Measurements from ENCODE around the gene SCN3A. TPM values are rescaled to one million over a fixed set of nuclear protein-coding genes. Genes with fewer than 3 reads are reported as not detected.

SCN3A gene
- total RNA-seq, 1 donor from 2014 or later = 0.16 TPM

DNA sequence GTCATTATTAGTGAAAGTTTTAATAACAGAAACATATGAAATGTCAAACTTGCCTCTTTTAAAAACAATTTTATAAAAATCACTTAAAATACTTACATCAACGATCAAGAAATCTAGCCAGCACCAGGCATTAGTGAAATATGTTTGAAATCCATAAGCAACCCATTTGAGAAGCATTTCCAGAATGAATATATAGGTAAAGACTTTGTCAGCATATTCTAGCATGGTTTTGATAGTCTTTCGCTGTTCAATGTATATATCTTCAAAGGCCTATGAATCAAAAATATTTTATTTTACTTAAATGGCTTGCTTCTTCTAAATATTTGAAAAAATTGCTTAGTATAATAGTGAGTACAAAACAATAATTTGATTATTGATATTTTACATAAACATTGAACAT is 91.1 kb downstream of the SCN3A start:
- no peaks in the 10 kb centered on the region for H3K36me3 Mint-ChIP-seq
- no peak for DNase-seq (ENCODE audit: low spot score in 2 of 2, unreplicated experiment in 2 of 2)
- peaks cover 3% of the 10 kb centered on the region for H3K27me3 Mint-ChIP-seq (ENCODE audit: low read depth)
- peaks cover 9% of the 10 kb centered on the region for H3K4me1 Mint-ChIP-seq
- TF ChIP-seq, protein P1, sequence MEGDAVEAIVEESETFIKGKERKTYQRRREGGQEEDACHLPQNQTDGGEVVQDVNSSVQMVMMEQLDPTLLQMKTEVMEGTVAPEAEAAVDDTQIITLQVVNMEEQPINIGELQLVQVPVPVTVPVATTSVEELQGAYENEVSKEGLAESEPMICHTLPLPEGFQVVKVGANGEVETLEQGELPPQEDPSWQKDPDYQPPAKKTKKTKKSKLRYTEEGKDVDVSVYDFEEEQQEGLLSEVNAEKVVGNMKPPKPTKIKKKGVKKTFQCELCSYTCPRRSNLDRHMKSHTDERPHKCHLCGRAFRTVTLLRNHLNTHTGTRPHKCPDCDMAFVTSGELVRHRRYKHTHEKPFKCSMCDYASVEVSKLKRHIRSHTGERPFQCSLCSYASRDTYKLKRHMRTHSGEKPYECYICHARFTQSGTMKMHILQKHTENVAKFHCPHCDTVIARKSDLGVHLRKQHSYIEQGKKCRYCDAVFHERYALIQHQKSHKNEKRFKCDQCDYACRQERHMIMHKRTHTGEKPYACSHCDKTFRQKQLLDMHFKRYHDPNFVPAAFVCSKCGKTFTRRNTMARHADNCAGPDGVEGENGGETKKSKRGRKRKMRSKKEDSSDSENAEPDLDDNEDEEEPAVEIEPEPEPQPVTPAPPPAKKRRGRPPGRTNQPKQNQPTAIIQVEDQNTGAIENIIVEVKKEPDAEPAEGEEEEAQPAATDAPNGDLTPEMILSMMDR (IDR thresholded peaks at IDR 0.05; ENCODE audit: unreplicated experiment) = no peak
- peaks cover 5% of the 10 kb centered on the region for H3K9me3 Mint-ChIP-seq
- H3K27ac Mint-ChIP-seq = no peak overlapping the region
- H3K4me3 Mint-ChIP-seq = no peak overlapping the region

DNA sequence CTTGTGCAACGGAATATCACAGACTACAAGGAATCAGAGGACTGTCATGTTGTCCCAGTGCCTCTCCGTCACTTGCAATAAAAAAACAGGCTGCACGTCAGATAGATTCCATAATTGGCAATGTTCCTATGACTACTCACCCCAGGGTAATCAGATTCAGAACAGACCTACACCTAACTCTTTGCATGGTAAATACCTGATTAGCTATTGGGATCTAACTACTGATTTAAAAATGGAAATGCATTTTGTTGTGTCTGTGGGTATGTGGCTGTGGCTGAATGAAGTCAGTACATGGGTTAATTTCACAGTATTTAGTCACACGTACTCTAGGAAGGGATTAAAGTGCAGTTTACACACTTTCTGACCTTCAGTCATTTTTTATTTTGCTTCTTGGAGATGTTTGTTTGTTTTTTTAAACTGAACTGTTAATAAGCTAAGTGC is 91.7 kb downstream of the SCN3A start:
- Mint-ChIP-seq H3K4me1 (peaks cover 9% of the 10 kb centered on the region), H3K36me3 (no peaks in the 10 kb centered on the region), H3K4me3 (no peak overlapping the region), H3K9me3 (peaks cover 5% of the 10 kb centered on the region), H3K27ac (no peak overlapping the region), H3K27me3 (ENCODE audit: low read depth) (peaks cover 3% of the 10 kb centered on the region)
- DNase-seq (ENCODE audit: low spot score in 2 of 2, unreplicated experiment in 2 of 2) = no peak
- TF ChIP-seq, protein P1 (IDR thresholded peaks at IDR 0.05; ENCODE audit: unreplicated experiment) = no peak

DNA sequence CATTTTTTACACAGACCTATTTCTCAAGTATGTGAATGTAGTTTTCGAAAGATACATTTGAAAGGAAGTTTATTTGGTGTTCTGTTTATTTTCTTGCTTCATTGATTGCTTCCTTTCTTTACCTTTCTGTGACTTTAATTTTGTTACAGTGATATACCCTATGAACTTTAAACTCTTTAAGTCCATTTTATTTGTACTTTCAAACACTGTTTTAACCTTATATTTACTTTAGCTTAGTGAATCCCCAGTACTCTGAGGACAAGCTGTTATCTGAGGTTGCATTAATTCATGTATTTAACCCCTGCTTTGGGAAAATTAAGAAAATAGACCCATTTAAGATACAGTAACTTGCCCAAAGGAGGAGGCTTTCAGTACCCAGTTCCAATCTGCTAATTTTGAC is 93.5 kb downstream of the SCN3A start:
- no peaks in the 10 kb centered on the region for H3K9me3 Mint-ChIP-seq
- no peak overlapping the region for H3K27ac Mint-ChIP-seq
- TF ChIP-seq, protein P1 (IDR thresholded peaks at IDR 0.05; ENCODE audit: unreplicated experiment) = no peak
- H3K4me1 Mint-ChIP-seq = peaks cover 9% of the 10 kb centered on the region
- H3K4me3 Mint-ChIP-seq = no peak overlapping the region
- H3K27me3 Mint-ChIP-seq (ENCODE audit: low read depth) = peaks cover 3% of the 10 kb centered on the region
- no peak for DNase-seq (ENCODE audit: low spot score in 2 of 2, unreplicated experiment in 2 of 2)
- no peaks in the 10 kb centered on the region for H3K36me3 Mint-ChIP-seq

GRCh38 chr2:165109915-165110314 is 93.9 kb downstream of the SCN3A start:
- Mint-ChIP-seq H3K36me3 (no peaks in the 10 kb centered on the region), H3K4me1 (peaks cover 9% of the 10 kb centered on the region), H3K27me3 (ENCODE audit: low read depth) (peaks cover 3% of the 10 kb centered on the region), H3K9me3 (no peaks in the 10 kb centered on the region), H3K27ac (no peak overlapping the region), H3K4me3 (no peak overlapping the region)
- TF ChIP-seq, protein P1 (IDR thresholded peaks at IDR 0.05; ENCODE audit: unreplicated experiment) = no peak
- DNase-seq (ENCODE audit: low spot score in 2 of 2, unreplicated experiment in 2 of 2) = no peak

DNA sequence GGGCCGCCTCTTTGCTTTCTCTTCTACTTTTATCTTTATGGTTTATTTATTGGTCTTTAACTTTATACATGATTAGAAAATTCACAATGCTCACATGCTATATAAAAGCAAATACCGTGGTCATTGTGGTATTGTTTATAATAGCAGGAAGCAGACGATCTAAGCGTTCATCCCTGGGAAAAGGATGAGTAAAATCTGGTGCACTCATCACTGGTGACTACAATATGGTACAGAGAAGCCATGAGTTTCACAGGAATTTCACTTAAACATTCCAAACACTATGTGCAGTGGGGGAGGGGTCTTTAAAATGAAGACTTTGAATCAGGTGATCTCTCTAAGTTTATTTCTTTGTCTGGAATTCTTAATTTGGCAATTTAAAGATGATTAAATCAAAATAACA is 97.9 kb downstream of the SCN3A start:
- Mint-ChIP-seq H3K27ac (no peak overlapping the region), H3K36me3 (no peaks in the 10 kb centered on the region), H3K9me3 (no peaks in the 10 kb centered on the region), H3K27me3 (ENCODE audit: low read depth) (peaks cover 4% of the 10 kb centered on the region), H3K4me3 (no peak overlapping the region), H3K4me1 (no peaks in the 10 kb centered on the region)
- no peak for DNase-seq (ENCODE audit: low spot score in 2 of 2, unreplicated experiment in 2 of 2)
- TF ChIP-seq, protein P1 (IDR thresholded peaks at IDR 0.05; ENCODE audit: unreplicated experiment) = no peak
